ENCODE measurements around the gene AVEN. TPM values are rescaled to one million over a fixed set of nuclear protein-coding genes. Genes with fewer than 3 reads are reported as not detected.

Gene AVEN
- total RNA-seq, 1 donor from 2014 or later: 13.8 TPM

GRCh38 chr15:33852570-33852969 lies 186.4 kb downstream of the AVEN start:
- H3K9me3 Mint-ChIP-seq (ENCODE audit: unreplicated experiment): no peaks in the 10 kb centered on the region
- H3K36me3 Mint-ChIP-seq (ENCODE audit: unreplicated experiment): no peaks in the 10 kb centered on the region
- H3K27ac Mint-ChIP-seq (ENCODE audit: unreplicated experiment): no peak overlapping the region
- no peaks in the 10 kb centered on the region for H3K27me3 Mint-ChIP-seq (ENCODE audit: unreplicated experiment)
- H3K4me3 Mint-ChIP-seq (ENCODE audit: unreplicated experiment): no peak overlapping the region
- no peak for DNase-seq
- H3K4me1 Mint-ChIP-seq (ENCODE audit: low read depth, unreplicated experiment): no peaks in the 10 kb centered on the region
- no peak for TF ChIP-seq CTCF (IDR thresholded peaks at IDR 0.05; ENCODE audit: partially characterized antibody, unreplicated experiment)

GRCh38 chr15:33852094-33852493 lies 186.9 kb downstream of the AVEN start:
- H3K36me3 Mint-ChIP-seq (ENCODE audit: unreplicated experiment): no peaks in the 10 kb centered on the region
- no peak for TF ChIP-seq CTCF (IDR thresholded peaks at IDR 0.05; ENCODE audit: partially characterized antibody, unreplicated experiment)
- H3K27me3 Mint-ChIP-seq (ENCODE audit: unreplicated experiment): no peaks in the 10 kb centered on the region
- no peak overlapping the region for H3K4me3 Mint-ChIP-seq (ENCODE audit: unreplicated experiment)
- H3K4me1 Mint-ChIP-seq (ENCODE audit: low read depth, unreplicated experiment): no peaks in the 10 kb centered on the region
- H3K9me3 Mint-ChIP-seq (ENCODE audit: unreplicated experiment): no peaks in the 10 kb centered on the region
- no peak for DNase-seq
- H3K27ac Mint-ChIP-seq (ENCODE audit: unreplicated experiment): no peak overlapping the region

- no peak for TF ChIP-seq CTCF (IDR thresholded peaks at IDR 0.05; ENCODE audit: partially characterized antibody, unreplicated experiment)
- H3K4me3 Mint-ChIP-seq (ENCODE audit: unreplicated experiment): no peak overlapping the region
Measured at GRCh38 chr15:33851079-33851478, 187.9 kb downstream of the AVEN start.

GRCh38 chr15:33848011-33848410 lies 191.0 kb downstream of the AVEN start:
- Mint-ChIP-seq H3K9me3 (ENCODE audit: unreplicated experiment) (no peaks in the 10 kb centered on the region), H3K4me1 (ENCODE audit: low read depth, unreplicated experiment) (no peaks in the 10 kb centered on the region), H3K27ac (ENCODE audit: unreplicated experiment) (no peak overlapping the region), H3K27me3 (ENCODE audit: unreplicated experiment) (no peaks in the 10 kb centered on the region), H3K4me3 (ENCODE audit: unreplicated experiment) (no peak overlapping the region), H3K36me3 (ENCODE audit: unreplicated experiment) (no peaks in the 10 kb centered on the region)
- no peak for TF ChIP-seq CTCF (IDR thresholded peaks at IDR 0.05; ENCODE audit: partially characterized antibody, unreplicated experiment)
- no peak for DNase-seq

More at GRCh38 chr15:33851079-33851478, 187.9 kb downstream of the AVEN start:
- no peak for DNase-seq
- H3K36me3 Mint-ChIP-seq (ENCODE audit: unreplicated experiment): no peaks in the 10 kb centered on the region
- H3K27me3 Mint-ChIP-seq (ENCODE audit: unreplicated experiment): no peaks in the 10 kb centered on the region
- H3K9me3 Mint-ChIP-seq (ENCODE audit: unreplicated experiment): no peaks in the 10 kb centered on the region
- no peaks in the 10 kb centered on the region for H3K4me1 Mint-ChIP-seq (ENCODE audit: low read depth, unreplicated experiment)
- H3K27ac Mint-ChIP-seq (ENCODE audit: unreplicated experiment): no peak overlapping the region

- H3K36me3 Mint-ChIP-seq (ENCODE audit: unreplicated experiment): no peaks in the 10 kb centered on the region
- no peaks in the 10 kb centered on the region for H3K9me3 Mint-ChIP-seq (ENCODE audit: unreplicated experiment)
- no peaks in the 10 kb centered on the region for H3K4me1 Mint-ChIP-seq (ENCODE audit: low read depth, unreplicated experiment)
- no peak for TF ChIP-seq CTCF (IDR thresholded peaks at IDR 0.05; ENCODE audit: partially characterized antibody, unreplicated experiment)
- DNase-seq: no peak
- no peak overlapping the region for H3K4me3 Mint-ChIP-seq (ENCODE audit: unreplicated experiment)
- H3K27ac Mint-ChIP-seq (ENCODE audit: unreplicated experiment): no peak overlapping the region
- H3K27me3 Mint-ChIP-seq (ENCODE audit: unreplicated experiment): no peaks in the 10 kb centered on the region
Measured at GRCh38 chr15:33846862-33847261, 192.1 kb downstream of the AVEN start.
